ENCODE data around the gene TMEM120B. TPM values are rescaled to one million over a fixed set of nuclear protein-coding genes. Genes with fewer than 3 reads are reported as not detected.

Gene TMEM120B
- total and polyA plus RNA-seq, 2 of the 13 experiments (the other 11 are each of a cell fraction or from before 2014, with no cell fraction given) = 7.1 to 12.9 TPM

DNA sequence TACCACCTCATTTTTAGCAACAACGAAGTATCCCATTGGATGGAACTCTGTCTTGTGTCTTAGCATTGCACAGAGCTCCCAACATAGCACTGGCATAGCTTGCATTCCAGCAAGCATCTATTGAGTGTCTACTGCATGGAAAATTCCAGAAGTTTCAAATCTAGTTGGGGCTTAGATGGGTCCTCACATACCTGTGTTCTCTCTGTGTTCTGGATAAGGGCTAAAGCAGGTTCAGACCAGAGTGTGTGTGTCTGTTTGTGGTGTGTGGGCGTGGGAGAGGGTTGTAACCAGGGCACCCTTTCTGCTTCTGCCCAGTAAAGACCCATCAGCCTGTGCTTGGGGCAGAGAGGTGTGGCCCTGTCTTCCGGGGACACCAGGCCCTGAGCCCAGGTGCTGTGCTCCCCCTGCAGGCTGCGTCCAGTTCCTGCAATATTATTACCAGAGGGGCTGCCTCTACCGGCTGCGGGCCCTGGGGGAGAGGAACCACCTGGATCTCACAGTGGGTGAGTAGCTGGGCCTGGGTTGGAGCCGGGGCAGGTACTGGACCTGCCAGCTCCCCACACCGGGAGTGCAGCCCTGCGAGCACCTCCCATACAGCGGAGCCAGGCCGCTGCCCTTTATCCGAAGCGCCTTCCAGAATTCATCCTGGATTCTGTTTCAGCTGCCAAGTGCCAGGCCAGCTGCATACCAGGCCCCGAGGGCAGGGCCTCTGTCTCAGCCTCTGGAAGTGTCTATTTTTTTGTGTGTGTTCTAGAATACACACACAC is 60.6 kb downstream of the TMEM120B start:
- CTCF ChIA-PET (ENCODE audit: low intra/inter-chr PET ratio, low total read pairs) = interaction anchor here (1.6 to 2.7 kb wide), 3 partner anchors 21 to 273 kb away, joined by 4 to 69 read pairs (median 5); partner anchors contain the start of gene RHOF
- Histone ChIP-seq H3K9ac (ENCODE audit: insufficient read depth, low read depth, low read length) (no peak overlapping the region), H3K4me1 (ENCODE audit: insufficient read depth, low read length) (peaks cover 35% of the 10 kb centered on the region), H3K36me3 (replicated peaks in 1 of 2; ENCODE audit: control insufficient read depth in 1 of 2, insufficient read depth in 2 of 2, low read length in 2 of 2) (no peaks in the 10 kb centered on the region), H3K79me2 (ENCODE audit: insufficient read depth, low read length) (no peaks in the 10 kb centered on the region), H3K4me3 (replicated peaks in 1 of 3; ENCODE audit: insufficient read depth in 1 of 3, low read depth in 2 of 3, low read length in 3 of 3) (no peak overlapping the region), H2AFZ (ENCODE audit: low read length) (no peak overlapping the region), H4K20me1 (ENCODE audit: insufficient read depth, low read length) (no peaks in the 10 kb centered on the region), H3K4me2 (ENCODE audit: low read depth, low read length) (no peak overlapping the region), H3K27me3 (ENCODE audit: control insufficient read depth in 1 of 2, insufficient read depth in 2 of 2, low read length in 2 of 2) (no peaks in the 10 kb centered on the region), H3K9me3 (ENCODE audit: low read length) (no peaks in the 10 kb centered on the region), H3K27ac (ENCODE audit: extremely low read length, insufficient read depth, low read length) (no peak overlapping the region)
- intact Hi-C loops (cut with micrococcal nuclease; ENCODE audit: unreplicated experiment) = loop anchor here (1.0 to 5.0 kb wide), 2 partner anchors 61 to 76 kb away; partner anchors contain the start of gene TMEM120B
- in situ Hi-C loops (cut with HindIII; ENCODE audit: extremely low pct_ligation_motif_present, low pct_unique_long_range_greater_than_20kb) = loop anchor here (5.0 kb wide), 1 partner anchor 81 kb away; no protein-coding TSS in a partner anchor
- ATAC-seq = peak; percentile 62
- 35% methylated on average over 4 of the region's 14 CpGs for WGBS (ENCODE audit: low lambda C conversion rate)
- FAIRE-seq = peak; percentile 69
- POLR2A ChIA-PET = interaction anchor here (1.4 to 1.8 kb wide), 2 partner anchors 9 to 25 kb away, joined by 4 to 5 read pairs; no protein-coding TSS in a partner anchor
- peak; percentile 61 for DNase-seq (ENCODE audit: low spot score)
- BruUV-seq (replicated peaks) = no TSS peak
- TF ChIP-seq ZNF558 (CRISPR knock-in tag; IDR thresholded peaks at IDR 0.05; ENCODE audit: borderline replicate concordance) (no peak), SAP130 (CRISPR knock-in tag; IDR thresholded peaks at IDR 0.05; ENCODE audit: low read depth) (peak; percentile 53; the same call in 1 of the 2 replicates), ZNF17 (CRISPR knock-in tag; IDR thresholded peaks at IDR 0.05) (no peak), ZNF605 (CRISPR knock-in tag; IDR thresholded peaks at IDR 0.05) (0 out of 2 replicates have a peak, but pooled peaks have one; percentile 54), SOX5 (CRISPR knock-in tag; IDR thresholded peaks at IDR 0.05; ENCODE audit: borderline replicate concordance) (no peak), HNRNPLL (IDR thresholded peaks at IDR 0.05; ENCODE audit: low read depth, low read length, poor library complexity, severe bottlenecking) (no peak), ELF3 (CRISPR knock-in tag; IDR thresholded peaks at IDR 0.05) (peak; percentile 60; the same call in 1 of the 2 replicates), NFIC (IDR thresholded peaks at IDR 0.05; ENCODE audit: low read length) (no peak), CC2D1A (CRISPR knock-in tag; IDR thresholded peaks at IDR 0.05) (no peak), ZNF317 (CRISPR knock-in tag; IDR thresholded peaks at IDR 0.05) (0 out of 2 replicates have a peak, but pooled peaks have one; percentile 31), ZNF432 (CRISPR knock-in tag; IDR thresholded peaks at IDR 0.05; ENCODE audit: borderline replicate concordance) (no peak), ZNF383 (CRISPR knock-in tag; IDR thresholded peaks at IDR 0.05; ENCODE audit: borderline replicate concordance) (no peak), TBX3 (IDR thresholded peaks at IDR 0.05; ENCODE audit: borderline replicate concordance) (no peak), ZKSCAN8 (CRISPR knock-in tag; IDR thresholded peaks at IDR 0.05; ENCODE audit: borderline replicate concordance) (0 out of 2 replicates have a peak, but pooled peaks have one; percentile 54)
- TF ChIP-seq, protein P1, sequence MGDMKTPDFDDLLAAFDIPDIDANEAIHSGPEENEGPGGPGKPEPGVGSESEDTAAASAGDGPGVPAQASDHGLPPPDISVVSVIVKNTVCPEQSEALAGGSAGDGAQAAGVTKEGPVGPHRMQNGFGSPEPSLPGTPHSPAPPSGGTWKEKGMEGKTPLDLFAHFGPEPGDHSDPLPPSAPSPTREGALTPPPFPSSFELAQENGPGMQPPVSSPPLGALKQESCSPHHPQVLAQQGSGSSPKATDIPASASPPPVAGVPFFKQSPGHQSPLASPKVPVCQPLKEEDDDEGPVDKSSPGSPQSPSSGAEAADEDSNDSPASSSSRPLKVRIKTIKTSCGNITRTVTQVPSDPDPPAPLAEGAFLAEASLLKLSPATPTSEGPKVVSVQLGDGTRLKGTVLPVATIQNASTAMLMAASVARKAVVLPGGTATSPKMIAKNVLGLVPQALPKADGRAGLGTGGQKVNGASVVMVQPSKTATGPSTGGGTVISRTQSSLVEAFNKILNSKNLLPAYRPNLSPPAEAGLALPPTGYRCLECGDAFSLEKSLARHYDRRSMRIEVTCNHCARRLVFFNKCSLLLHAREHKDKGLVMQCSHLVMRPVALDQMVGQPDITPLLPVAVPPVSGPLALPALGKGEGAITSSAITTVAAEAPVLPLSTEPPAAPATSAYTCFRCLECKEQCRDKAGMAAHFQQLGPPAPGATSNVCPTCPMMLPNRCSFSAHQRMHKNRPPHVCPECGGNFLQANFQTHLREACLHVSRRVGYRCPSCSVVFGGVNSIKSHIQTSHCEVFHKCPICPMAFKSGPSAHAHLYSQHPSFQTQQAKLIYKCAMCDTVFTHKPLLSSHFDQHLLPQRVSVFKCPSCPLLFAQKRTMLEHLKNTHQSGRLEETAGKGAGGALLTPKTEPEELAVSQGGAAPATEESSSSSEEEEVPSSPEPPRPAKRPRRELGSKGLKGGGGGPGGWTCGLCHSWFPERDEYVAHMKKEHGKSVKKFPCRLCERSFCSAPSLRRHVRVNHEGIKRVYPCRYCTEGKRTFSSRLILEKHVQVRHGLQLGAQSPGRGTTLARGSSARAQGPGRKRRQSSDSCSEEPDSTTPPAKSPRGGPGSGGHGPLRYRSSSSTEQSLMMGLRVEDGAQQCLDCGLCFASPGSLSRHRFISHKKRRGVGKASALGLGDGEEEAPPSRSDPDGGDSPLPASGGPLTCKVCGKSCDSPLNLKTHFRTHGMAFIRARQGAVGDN (CRISPR knock-in tag; IDR thresholded peaks at IDR 0.05) = peak; percentile 78
- TF ChIP-seq, protein P2, sequence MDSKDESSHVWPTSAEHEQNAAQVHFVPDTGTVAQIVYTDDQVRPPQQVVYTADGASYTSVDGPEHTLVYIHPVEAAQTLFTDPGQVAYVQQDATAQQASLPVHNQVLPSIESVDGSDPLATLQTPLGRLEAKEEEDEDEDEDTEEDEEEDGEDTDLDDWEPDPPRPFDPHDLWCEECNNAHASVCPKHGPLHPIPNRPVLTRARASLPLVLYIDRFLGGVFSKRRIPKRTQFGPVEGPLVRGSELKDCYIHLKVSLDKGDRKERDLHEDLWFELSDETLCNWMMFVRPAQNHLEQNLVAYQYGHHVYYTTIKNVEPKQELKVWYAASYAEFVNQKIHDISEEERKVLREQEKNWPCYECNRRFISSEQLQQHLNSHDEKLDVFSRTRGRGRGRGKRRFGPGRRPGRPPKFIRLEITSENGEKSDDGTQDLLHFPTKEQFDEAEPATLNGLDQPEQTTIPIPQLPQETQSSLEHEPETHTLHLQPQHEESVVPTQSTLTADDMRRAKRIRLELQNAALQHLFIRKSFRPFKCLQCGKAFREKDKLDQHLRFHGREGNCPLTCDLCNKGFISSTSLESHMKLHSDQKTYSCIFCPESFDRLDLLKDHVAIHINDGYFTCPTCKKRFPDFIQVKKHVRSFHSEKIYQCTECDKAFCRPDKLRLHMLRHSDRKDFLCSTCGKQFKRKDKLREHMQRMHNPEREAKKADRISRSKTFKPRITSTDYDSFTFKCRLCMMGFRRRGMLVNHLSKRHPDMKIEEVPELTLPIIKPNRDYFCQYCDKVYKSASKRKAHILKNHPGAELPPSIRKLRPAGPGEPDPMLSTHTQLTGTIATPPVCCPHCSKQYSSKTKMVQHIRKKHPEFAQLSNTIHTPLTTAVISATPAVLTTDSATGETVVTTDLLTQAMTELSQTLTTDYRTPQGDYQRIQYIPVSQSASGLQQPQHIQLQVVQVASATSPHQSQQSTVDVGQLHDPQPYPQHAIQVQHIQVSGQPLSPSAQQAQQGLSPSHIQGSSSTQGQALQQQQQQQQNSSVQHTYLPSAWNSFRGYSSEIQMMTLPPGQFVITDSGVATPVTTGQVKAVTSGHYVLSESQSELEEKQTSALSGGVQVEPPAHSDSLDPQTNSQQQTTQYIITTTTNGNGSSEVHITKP (CRISPR knock-in tag; IDR thresholded peaks at IDR 0.05; ENCODE audit: low read depth) = no peak
